Inflammatory macrophage treated with lipopolysaccharide for 4 hours (primary cell): ENCODE measurements around the gene CCDC82.

ENCODE experiments used
- DNase-seq: peaks from one replicate; pipeline ENCODE4 v3.0.0-alpha.2; 2020

The CCDC82 gene

DNA sequence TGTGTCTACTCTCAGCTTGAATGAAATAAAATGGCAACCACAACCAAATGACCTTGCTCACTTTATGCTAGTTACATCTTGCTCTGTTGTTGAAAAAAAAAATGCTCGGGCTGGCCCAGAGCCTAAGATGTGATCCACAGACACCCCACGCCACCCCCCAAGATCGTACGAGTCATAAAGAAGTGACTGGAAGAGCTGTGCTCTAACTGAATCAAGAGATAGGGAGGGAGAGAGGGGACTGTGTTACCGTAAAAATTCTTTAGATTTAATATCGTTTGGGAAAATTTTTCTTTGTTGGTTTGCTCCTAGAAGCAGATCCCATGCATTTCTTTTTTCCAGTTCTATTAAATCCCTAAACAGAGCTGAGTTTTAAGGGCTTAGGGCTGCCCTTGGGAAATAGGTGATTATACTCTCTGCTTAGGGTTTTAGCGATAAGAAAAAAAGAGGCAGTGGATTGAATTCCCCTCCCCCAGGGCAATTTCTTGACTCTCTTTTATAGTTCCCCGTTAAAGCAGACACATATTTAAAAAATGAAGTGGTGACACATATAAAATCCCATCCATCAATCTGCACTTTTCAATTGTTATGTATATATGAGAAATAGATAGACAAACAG is 61.2 kb downstream of the CCDC82 start:
- no peak for DNase-seq

DNA sequence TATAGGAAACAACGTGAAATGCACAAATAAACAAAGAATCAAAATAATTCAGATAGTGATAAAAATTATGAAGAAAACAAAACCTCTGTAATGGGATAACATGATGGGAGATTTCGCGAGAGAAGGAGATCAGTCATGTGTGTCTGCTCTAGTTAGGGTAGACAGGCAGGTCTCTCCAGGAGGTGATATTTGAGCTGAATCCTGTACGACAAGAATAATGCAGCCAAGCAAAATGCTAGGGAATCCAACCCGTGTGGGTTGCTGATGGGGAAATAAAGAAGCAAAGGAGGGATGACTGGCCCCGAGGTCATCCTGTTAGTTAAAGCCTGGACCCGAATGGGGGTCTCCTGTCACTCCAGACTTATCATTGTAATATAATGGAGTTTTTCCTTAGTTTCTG is 62.8 kb downstream of the CCDC82 start:
- DNase-seq: no peak

DNA sequence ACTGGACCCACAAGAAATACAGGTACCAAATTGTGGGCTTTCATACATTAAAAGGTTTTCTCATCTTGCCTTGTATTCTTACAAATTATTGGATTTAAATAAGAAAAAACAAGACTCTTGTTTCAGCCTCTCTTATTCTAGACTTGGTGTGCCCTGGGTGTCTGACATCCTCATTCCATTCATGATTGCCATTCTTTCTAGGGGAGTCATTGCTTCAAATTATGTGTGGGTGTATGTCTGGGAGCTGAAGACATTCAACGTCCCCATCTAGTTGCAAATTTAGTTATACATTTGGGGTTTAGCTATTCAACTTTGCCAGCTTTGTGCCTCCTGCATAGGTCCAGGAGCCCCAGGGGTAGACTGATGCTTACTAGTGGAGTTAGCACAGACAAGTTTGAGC is 64.8 kb downstream of the CCDC82 start:
- no peak for DNase-seq

DNA sequence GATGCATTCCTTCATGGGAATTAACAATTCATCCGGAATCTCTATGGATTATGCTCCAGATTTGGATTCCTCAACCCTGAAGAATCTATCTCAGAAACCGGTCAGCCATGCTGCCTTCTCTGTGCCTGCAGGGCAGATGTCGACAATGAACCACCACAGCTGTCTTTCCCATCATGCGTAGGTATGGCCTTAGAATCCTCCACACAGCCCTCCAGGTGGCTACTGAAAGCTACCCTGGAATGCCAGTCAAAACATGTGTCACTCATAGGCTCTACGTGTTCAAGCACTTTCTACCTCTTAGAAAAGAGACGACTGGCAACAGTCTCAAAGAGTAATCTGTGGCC is 66.1 kb downstream of the CCDC82 start:
- DNase-seq: no peak

DNA sequence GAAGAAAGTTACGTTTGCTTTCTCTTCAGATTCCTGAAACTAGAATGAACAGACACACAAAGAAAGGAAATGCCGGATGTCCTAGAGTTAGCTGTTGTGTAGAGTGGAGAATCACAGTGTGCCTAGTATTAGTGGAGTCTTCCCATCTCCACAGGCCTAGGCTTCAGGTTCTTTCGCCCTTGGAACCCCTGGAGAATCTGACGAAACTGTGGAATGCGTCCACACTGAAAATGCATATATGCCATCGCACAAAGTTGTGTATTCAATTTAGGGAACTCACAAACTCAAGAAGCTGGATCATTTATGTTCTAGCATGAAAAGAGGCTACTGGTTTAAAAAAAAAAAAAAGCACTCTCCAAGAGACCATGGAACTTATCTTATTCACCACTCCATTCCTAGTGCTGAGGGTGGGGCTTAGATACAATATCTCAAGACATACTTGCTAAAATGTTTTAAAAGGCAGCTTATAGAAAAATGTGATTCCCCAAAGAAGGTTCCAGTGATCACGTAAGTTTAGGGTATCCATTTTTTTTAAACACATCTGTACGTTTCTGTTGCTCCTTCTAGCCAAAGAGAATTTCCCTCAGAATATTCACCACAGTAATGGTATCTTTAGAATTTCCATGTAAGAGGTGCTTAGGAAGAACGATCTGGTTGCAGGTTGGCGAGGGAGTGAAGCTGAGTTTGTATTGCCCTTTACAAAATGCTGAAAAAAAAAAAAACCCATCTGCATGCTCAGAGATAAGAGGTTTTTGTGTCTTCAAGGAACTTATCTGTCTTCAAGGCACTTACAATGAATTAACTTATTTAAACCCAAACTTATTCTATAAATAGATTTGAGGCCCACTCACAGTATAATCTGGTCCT is 66.7 kb downstream of the CCDC82 start:
- DNase-seq: no peak

DNA sequence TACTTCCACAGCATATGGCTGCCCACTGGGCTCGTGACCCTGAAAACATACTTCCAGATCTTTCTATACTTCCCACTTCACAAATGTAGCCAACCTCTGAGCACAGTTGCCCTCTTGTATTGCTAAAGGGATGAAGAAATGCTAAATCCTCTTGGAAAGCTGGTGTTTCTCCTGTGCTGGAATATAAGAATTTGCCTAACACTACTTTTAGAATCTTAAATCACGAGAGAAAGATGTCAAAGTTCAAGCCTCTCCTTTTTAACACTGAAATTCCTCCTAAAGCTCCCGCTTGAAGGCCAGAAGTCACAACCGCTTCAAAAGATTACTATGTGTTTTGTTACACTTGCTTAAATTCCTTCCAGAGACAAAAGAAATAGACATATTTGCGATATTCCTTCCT is 68.6 kb downstream of the CCDC82 start:
- DNase-seq: no peak

DNA sequence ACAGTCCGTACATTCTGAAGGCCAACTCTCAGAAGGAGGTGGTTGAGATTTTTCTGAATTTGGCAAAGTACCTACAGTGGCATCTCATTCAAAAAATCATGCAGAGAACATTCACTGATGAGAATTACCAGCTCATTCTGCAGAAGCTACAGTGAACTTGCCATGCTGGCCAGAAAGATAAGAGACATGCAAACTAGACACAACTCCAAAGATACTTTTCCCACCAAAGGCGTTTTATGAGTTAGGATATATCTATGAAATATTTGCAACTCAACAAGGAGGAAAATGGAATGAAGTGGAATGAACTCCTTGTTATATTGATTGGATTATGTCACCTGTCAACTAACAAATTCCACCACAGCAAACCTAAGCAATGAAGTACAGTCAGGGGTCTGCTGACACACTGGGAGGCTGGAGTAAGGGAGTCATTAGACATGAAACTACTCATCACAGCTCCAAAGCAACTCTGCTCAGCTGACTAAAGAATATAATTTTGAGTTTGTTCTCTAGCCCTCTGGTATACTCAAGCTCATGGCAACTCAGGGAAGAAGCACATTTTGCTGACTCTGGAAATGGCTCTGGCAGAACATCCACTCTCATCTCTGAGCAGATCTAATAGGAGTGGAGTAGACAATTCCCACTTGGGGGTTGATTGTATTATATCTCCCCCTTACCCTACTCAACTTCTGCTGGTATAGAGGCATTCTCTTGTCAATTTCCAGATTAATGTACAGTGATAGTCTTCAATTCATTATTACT is 69.6 kb downstream of the CCDC82 start:
- no peak for DNase-seq

DNA sequence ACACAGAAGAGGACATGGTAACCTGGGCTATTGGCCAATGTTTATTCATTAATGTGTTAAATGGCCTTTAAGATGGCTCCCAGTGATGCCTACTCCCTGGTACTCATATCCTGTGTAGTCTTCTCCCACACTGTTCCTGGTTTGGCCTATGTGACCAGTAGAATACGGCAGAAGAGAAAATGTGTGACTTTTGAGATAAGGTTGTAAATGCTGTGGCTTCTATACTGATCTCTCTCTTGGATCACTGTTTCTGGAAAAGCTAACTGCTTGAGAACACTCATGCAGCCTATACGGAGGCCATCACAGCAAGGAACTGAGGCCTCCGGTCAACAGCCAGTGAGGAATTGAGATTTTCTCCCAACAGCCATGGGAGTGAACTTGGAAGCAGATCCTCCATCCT is 70.9 kb downstream of the CCDC82 start:
- no peak for DNase-seq

DNA sequence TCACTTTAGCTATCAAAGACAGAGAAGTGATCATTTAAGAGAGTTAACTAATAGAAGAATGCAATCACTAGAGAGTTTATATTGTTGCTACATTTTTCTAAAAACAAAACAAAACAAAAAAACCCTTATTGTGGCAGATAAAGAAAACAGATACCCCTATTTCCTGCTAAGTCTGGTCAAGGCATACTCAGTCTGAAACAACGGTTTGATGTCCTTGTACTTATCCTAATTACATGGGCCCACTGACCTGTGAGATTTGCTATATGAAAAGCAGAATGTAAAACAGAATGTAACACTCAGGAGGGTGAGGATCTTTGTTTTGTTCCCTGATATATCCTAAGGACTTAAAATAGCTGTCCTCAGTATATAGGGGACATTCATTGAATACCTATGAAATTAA is 71.3 kb downstream of the CCDC82 start:
- no peak for DNase-seq

DNA sequence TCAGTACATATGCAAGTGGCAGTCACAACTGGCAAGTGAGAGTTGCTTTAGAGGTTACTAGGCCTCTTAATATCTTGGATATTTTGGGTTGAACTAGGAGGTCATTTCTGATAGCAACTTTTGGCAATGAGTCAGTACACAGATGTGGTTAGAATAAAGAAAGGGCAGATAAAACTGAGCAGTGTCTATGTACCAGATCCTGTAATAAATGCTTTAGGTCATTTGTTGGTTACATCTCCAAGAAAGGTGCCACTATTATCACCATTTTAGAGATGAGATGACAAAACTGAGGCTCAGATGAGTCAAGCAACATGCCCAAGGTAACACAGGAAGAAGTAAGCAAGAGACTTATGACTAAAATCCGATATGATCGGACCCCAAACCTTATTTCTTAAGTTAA is 71.7 kb downstream of the CCDC82 start:
- DNase-seq: no peak

DNA sequence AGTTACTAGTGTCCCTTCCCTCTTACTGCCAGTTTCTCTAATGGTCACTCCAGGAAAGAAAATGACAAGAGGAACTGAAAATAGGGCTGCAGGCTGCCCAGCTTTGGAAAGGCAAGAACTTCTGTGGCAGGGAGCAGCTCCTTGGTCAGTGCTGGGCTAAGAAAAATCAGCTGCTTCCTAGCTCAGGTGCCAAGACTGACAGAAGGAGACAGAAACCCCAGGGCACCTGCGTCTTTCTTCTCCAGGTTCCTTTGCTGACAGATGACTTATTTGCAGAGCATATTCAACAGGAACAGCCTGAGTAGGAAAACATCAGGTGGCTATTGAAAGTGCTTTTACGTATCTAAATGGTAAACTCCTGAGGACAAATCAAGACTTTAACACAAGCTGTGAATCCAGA is 72.1 kb downstream of the CCDC82 start:
- peak; percentile 44 for DNase-seq

DNA sequence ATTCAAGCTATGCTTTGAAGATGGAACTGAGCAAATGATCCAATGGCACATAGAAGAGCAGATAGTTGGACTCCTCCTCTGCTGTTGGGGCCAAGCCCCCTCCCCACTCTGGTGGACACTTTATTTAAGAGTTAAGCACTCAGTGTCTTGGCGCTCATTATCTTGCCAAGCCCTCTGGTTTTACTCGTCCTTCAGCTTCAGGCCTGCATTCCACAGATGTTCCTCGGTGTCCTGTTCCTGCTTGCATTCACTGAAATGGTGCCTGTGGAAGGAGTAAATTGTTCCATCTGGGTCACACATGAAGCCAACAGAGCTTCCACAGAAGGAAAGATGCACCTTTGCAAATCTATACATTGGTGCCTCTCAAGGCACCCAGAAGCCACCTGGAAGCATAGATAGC is 72.8 kb downstream of the CCDC82 start:
- no peak for DNase-seq

DNA sequence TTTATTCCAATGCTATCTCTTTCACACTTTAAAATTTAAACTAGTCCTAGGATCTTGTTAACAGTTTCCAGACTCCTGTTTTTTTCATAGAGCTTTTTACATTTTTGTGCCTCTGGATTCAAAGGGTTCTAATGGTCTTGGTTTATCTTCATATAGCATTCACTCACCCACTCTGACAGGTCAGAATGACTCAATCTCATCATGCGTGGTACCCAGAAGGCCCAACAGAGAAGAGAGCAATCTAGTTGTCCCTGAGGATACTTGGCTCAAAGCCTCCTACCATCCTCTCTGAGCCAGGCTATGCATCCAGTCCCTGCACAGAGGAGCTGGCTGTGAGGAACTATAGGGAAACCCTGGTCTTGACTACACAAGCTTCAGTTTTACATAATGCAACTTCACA is 74.2 kb downstream of the CCDC82 start:
- no peak for DNase-seq

DNA sequence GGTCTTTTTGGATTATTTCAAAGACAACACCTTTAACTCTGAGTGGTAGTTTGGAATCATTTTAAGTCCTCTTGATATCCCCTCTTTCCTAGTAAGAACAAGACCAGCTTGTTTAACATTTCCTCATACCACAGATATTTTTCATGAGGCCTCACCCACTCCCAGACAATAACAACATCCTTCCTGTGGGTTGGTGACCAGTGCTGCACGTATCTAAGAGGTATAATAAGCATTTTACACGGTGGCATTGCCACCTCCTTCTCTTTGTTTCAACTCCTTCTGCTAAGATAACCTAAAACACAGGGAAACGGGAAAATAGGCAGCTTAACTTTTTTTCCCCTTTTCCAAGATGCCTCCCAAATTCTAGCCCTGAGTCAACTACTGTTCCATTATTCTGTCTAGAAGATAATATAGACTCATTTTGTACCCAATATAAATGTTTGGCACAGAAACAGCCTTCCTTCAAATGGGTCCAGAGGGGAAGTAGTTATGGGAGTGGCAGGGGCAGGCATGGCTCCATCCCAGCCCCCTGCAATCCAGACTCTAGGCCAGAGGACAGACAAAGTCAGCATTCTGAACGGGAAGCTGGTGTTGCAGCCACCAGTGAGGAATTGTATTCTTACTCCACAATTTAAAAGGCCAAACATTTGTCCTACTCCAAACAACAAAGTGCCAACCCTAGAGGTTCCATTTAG is 75.2 kb downstream of the CCDC82 start:
- DNase-seq: no peak

DNA sequence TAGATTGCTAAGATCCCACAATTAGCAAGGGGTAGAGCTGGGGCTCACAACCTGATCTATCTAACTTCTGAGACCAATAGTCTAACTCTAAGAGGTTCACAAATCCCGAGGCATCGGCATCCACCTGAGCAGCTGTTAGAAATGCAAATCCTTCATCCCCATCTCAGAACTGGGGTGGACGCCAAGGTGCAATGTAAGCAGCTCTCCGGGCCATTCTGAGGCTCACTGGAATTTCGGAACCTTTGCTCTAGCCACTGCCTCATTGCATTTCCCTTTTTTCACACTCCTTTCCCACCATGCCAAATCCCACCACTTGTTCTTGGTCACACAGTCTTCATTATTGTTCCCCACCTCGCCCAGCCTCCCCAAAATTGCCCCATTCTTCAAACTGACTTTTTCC is 76.5 kb downstream of the CCDC82 start:
- no peak for DNase-seq

DNA sequence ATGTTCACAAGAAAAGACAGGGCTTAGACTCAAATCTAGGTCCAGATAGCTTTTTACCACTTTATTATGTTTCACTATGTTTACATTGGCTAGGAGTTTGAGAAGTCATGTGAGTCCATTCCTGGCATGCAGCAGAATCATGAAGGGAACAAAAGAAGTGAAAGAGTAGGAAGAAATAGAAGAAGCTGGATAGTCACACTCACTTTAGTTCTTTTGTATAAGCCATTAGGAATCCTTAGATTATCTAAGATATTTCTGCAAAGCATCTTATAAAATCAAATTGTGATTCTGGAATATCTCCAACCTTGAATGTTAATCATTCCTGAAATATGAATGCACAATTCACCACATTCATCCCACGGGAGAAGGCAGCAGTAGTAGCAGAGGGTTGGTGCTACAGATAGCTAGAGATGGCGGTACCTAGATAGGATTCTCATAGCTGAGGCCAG is 78.6 kb downstream of the CCDC82 start:
- DNase-seq: no peak

DNA sequence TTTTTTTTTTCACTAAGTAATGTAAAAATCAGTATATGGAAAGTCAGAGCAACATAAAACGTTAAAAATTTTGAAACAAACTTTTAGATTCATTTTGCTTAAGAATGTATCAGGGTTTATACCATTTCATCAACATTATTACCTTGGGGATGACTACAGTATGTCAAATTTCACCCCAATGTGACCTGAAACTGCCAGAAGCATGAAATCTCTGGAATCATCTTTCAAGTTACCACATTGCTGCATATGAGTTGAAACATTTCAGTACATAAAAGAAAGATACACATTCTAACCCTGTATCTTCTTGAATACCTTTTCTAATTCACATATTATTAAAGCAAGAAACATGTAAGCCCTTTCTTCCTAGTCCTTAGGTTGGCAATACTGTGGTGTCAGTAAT is 79.5 kb downstream of the CCDC82 start:
- no peak for DNase-seq

DNA sequence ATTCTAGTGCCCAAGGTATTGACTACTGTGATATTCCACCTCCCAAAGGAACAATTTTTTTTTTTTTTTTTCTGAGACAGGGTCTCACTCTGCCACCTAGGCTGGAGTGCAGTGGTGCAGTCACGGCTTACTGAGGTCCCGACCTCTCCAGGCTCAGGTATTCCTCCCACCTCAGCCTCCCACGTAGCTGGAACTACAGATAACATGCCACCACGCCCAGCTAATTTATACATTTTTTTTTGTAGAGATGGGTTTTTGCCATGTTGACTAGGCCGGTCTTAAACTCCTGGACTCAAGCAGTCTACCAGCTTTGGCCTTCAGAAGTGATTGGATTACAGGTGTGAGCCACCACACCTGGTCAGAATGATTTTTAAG is 80.1 kb downstream of the CCDC82 start:
- no peak for DNase-seq

DNA sequence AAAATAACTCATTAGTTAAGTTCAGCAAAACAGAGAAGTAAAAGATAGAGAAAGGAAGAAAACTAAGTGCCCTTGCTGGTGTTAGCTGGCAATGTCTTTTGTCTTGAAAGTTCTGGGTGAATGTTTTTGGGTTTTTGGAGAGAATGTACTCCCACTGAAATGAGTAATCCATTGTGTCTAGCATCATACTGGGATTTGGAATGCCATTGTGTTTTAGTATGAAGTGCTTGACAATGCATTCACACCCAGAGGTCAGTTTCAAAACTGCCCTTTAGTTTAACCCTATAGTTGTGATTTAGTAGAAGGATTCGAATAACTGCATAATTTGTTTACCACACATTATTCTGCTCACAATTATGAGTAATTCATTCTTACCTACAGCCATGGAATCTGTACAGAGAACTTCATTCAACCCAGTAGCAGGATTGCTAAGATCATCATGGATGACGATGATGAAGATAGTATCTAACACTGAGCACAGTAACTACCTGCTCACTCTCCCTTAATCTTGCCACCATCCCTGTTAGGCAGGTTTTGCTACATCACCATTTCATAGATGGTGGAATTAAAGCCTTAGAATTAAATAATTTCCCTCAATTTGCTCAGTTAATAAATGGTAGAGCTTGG is 80.6 kb downstream of the CCDC82 start:
- no peak for DNase-seq

DNA sequence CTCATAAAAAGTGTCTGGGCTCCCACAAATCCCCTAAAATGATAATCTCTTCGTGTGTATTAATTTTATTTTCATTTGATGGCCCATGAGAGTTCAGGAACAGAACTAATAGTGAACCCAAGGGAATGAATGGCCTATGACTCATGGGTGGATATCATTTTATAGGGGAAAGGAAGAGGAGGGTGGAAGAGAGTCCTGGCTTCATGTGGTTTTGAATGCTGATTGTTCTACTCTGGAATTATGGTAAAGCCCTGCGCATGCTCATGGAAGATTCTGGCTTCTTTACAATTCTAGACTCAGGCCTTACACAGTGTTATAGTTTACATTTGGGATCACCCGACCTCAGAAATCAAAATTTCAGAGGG is 82.0 kb downstream of the CCDC82 start:
- no peak for DNase-seq

DNA sequence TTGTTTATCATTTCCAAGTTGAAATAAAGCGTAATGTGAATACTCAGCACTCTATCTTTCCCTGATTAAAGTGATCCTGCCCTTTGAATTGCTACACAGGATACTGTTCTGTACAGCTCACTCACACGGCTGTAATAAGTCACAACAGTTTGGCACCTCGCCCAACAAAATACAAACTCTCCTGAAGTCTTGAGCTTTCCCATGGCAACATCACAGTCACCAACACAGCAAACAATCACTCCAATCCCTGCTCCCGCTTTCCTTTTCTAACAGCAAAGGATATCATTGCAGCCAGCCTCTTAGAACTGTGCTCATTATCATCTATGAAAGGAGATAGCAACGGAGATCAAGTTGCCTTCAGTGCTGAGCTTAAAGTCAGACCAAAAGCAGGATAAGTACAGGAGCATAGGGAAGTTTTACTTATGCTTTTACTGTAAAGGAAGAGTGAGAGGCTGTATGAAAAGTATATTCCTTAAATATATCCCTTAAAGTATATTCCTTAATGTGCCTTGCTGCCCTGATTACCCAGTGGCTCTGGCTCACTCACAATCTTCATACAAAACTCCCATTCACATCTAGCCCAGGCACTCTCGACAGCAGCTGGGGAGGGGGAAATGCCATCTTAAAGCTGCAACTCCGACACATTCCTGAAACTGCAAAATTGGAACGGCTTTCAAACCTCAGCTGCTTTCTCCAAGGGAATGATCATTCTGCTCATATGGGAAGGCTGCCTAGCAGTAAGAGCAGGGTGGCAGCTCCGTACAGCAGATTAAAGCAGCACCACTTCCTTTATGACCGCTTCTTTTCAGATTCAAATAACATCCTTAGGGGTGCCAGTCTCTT is 82.6 kb downstream of the CCDC82 start:
- peak; percentile 55 for DNase-seq

DNA sequence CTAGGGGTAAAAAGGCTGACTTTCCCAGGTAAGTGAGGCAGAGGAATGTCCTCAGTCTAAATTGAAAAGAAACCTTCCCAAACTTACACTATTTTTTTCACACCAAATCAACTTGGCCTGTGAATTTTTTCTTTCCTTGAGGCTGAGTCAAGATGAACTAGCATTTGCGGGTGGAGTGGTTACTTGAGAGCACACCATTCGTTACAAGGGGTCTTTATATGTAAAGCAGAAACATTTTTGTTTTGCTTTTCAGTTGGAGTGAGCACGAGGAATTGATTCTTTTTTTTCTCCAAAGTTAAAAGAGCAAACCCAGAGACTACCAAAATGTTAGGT is 83.1 kb downstream of the CCDC82 start:
- no peak for DNase-seq
